Ovary (tissue), 3 donors: ENCODE data around the gene ZMAT5.

Source experiments
- POLR2A ChIP-seq: fragments of 450-650 bp; IDR thresholded peaks from one replicate; pipeline ENCODE4 v1.6.1; 2017; ENCODE audit warnings: antibody characterized with exemption, mild to moderate bottlenecking, moderate library complexity
- TF ChIP-seq, protein P1 (sequence below), 3 donors: fragments of 450-650 bp in 2 of 3; fragments of 200-600 bp in 1 of 3; IDR thresholded peaks; one replicate each; pipeline versions ENCODE4 v1.5.1 to v1.8.0; 2016 to 2022; ENCODE audit warnings: antibody characterized with exemption in 3 of 3, mild to moderate bottlenecking in 1 of 3
- donor health status: DM: no; HTN: no; CAD: no.

DNA sequence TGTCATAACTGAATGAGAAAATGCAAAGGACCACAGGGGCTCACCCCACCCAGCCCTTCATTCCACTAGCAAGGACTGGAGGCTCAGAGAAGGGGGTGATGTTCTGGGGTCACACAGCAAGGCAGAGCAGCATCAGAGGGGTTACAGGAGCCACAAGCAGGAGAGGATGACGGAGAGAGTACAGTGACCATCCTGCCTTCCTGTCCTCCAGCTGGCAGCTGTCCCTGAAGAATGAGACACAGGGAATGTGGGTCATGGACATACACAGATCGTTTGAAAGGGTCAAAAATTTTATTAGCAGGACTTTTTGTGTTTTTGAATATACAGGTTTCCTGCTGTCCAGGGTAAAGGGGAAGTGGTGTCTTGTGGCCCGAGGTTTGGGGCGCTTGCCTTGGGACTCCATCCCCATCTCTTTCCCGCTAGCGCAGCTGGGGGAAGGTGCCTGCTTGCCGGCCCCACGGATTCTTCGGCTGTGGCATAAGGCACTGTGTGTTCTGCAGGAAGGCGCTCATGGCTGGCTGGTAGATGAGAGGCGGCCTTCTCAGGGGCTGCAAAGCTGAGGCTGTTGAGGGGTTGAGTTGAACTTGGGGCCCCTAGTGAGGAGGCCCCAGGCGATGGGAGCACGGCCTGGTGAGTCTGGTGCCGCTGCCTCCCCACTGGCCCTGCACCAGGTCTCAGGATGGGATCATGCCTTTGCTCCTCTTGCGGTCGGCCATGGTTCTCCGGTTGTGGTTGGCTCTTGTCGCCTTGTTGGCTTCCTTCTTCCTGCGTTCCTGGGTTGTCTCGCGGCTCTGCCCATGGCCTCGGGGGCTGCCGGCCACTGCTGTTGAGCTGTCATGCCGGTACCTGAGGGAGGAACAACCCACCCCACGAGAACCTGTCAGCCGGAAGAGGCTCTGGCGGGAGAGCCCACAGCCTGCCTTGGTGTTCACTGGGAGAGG lies 21.8 kb upstream of the ZMAT5 start:
- TF ChIP-seq, protein P1, sequence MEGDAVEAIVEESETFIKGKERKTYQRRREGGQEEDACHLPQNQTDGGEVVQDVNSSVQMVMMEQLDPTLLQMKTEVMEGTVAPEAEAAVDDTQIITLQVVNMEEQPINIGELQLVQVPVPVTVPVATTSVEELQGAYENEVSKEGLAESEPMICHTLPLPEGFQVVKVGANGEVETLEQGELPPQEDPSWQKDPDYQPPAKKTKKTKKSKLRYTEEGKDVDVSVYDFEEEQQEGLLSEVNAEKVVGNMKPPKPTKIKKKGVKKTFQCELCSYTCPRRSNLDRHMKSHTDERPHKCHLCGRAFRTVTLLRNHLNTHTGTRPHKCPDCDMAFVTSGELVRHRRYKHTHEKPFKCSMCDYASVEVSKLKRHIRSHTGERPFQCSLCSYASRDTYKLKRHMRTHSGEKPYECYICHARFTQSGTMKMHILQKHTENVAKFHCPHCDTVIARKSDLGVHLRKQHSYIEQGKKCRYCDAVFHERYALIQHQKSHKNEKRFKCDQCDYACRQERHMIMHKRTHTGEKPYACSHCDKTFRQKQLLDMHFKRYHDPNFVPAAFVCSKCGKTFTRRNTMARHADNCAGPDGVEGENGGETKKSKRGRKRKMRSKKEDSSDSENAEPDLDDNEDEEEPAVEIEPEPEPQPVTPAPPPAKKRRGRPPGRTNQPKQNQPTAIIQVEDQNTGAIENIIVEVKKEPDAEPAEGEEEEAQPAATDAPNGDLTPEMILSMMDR (IDR thresholded peaks at IDR 0.05): no peak
- TF ChIP-seq POLR2A: no peak
